Measurements from ENCODE around the gene DOCK1.

DOCK1 gene

DNA sequence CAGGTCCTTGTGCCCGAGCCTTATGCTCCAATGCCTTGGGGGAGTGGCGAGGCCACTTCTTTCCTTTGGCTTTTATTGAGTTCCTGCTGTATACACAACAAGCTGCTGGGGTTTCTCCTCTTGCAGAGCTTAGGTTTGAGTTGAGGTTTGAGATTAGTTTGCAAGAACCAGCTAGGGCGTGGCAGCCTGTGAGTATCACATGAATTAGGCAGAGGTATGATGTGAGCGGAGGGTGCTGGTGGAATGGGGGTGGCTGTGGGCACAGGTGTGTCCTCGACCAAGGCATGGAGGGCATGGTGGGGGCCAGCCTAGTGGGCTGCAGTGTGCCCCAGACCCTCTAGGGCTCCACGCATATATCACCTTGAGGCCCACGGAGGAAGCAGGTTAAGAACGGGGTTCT is 123.3 kb downstream of the DOCK1 start:
- H3K56ac ChIP-seq (ENCODE audit: low read length) = no peak overlapping the region
- H3K18ac ChIP-seq (ENCODE audit: low read length) = no peak overlapping the region
- H3K27ac ChIP-seq (ENCODE audit: low read depth, low read length) = no peak overlapping the region
- no peak overlapping the region for H3K23ac ChIP-seq (ENCODE audit: low read length)
- H2BK5ac ChIP-seq (ENCODE audit: low read length) = no peak overlapping the region
- peaks cover 15% of the 10 kb centered on the region for H3K36me3 ChIP-seq (ENCODE audit: control insufficient read depth, insufficient read depth, low read length)
- H3K4me3 ChIP-seq (ENCODE audit: low read length) = no peak overlapping the region
- H2AK5ac ChIP-seq (ENCODE audit: low read length) = no peak overlapping the region
- no peak overlapping the region for H4K5ac ChIP-seq (ENCODE audit: low read length)
- no peak for DNase-seq
- no peak overlapping the region for H2BK15ac ChIP-seq (replicated peaks; ENCODE audit: low read depth)
- H3K79me2 ChIP-seq (ENCODE audit: control insufficient read depth, insufficient read depth, low read length) = no peaks in the 10 kb centered on the region
- H3K4ac ChIP-seq (ENCODE audit: low read depth, low read length) = no peak overlapping the region
- H3K27me3 ChIP-seq (ENCODE audit: insufficient read depth, low read length, poor library complexity) = no peaks in the 10 kb centered on the region
- no peak overlapping the region for H2BK120ac ChIP-seq (ENCODE audit: low read depth, low read length)
- no peak overlapping the region for H3K9ac ChIP-seq (ENCODE audit: low read length)
- H3K79me1 ChIP-seq (ENCODE audit: low read length) = peaks cover 2% of the 10 kb centered on the region
- no peak overlapping the region for H4K8ac ChIP-seq (ENCODE audit: low read depth, low read length)
- no CpG with 5 or more reads among the region's 8 CpGs for WGBS (ENCODE audit: extremely low coverage, insufficient coverage, low lambda C conversion rate)
- no peaks in the 10 kb centered on the region for H3K4me1 ChIP-seq (ENCODE audit: control insufficient read depth, low read depth, low read length)
- no peak overlapping the region for H3K4me2 ChIP-seq (ENCODE audit: low read length)

DNA sequence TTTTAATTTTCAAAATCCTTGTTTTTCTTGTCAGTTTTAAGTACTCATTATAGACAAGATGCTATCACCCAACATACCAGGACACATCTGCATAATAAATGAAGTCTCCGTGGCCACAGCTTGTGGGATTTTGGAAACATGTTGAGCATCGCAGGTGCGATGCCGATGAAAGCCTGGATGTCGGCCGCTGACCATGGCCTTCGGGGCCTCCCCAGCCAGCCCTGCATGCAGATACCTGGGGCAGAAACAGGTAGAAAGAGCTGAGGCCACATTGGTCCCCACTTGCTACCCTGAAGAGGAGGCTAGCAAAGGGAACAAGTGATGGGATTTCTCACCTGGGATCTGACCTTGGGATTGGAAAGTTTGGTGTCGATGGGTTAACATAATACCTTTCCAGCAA is 123.8 kb downstream of the DOCK1 start:
- WGBS (ENCODE audit: extremely low coverage, insufficient coverage, low lambda C conversion rate) = no CpG with 5 or more reads among the region's 8 CpGs

GRCh38 chr10:127033216-127034033 is 128.2 kb downstream of the DOCK1 start:
- no peak overlapping the region for H3K56ac ChIP-seq (ENCODE audit: low read length)
- no peak overlapping the region for H3K23ac ChIP-seq (ENCODE audit: low read length)
- no peak overlapping the region for H4K5ac ChIP-seq (ENCODE audit: low read length)
- no peak for DNase-seq
- no peak overlapping the region for H2AK5ac ChIP-seq (ENCODE audit: low read length)
- H3K79me1 ChIP-seq (ENCODE audit: low read length) = peaks cover 2% of the 10 kb centered on the region
- H3K4me3 ChIP-seq (ENCODE audit: low read length) = no peak overlapping the region
- H3K9ac ChIP-seq (ENCODE audit: low read length) = no peak overlapping the region
- no peaks in the 10 kb centered on the region for H3K27me3 ChIP-seq (ENCODE audit: insufficient read depth, low read length, poor library complexity)
- WGBS (ENCODE audit: extremely low coverage, insufficient coverage, low lambda C conversion rate) = no CpG with 5 or more reads among the region's 12 CpGs
- peaks cover 5% of the 10 kb centered on the region for H3K36me3 ChIP-seq (ENCODE audit: control insufficient read depth, insufficient read depth, low read length)
- H3K27ac ChIP-seq (ENCODE audit: low read depth, low read length) = no peak overlapping the region
- H2BK5ac ChIP-seq (ENCODE audit: low read length) = no peak overlapping the region
- H3K4me1 ChIP-seq (ENCODE audit: control insufficient read depth, low read depth, low read length) = no peaks in the 10 kb centered on the region
- no peak overlapping the region for H2BK120ac ChIP-seq (ENCODE audit: low read depth, low read length)
- H3K4ac ChIP-seq (ENCODE audit: low read depth, low read length) = no peak overlapping the region
- no peak overlapping the region for H3K18ac ChIP-seq (ENCODE audit: low read length)
- H2BK15ac ChIP-seq (replicated peaks; ENCODE audit: low read depth) = no peak overlapping the region
- H4K8ac ChIP-seq (ENCODE audit: low read depth, low read length) = no peak overlapping the region
- no peak overlapping the region for H3K4me2 ChIP-seq (ENCODE audit: low read length)
- no peaks in the 10 kb centered on the region for H3K79me2 ChIP-seq (ENCODE audit: control insufficient read depth, insufficient read depth, low read length)

More for the DNA sequence above, 123.8 kb downstream of the DOCK1 start:
- Histone ChIP-seq H3K79me2 (ENCODE audit: control insufficient read depth, insufficient read depth, low read length) (no peaks in the 10 kb centered on the region), H3K4me2 (ENCODE audit: low read length) (no peak overlapping the region), H3K79me1 (ENCODE audit: low read length) (peaks cover 2% of the 10 kb centered on the region), H3K9ac (ENCODE audit: low read length) (no peak overlapping the region), H3K4me3 (ENCODE audit: low read length) (no peak overlapping the region), H3K36me3 (ENCODE audit: control insufficient read depth, insufficient read depth, low read length) (peaks cover 13% of the 10 kb centered on the region), H2BK120ac (ENCODE audit: low read depth, low read length) (no peak overlapping the region), H2BK15ac (replicated peaks; ENCODE audit: low read depth) (no peak overlapping the region), H3K4me1 (ENCODE audit: control insufficient read depth, low read depth, low read length) (no peaks in the 10 kb centered on the region), H3K56ac (ENCODE audit: low read length) (no peak overlapping the region), H2AK5ac (ENCODE audit: low read length) (no peak overlapping the region), H3K4ac (ENCODE audit: low read depth, low read length) (no peak overlapping the region), H3K23ac (ENCODE audit: low read length) (no peak overlapping the region), H3K18ac (ENCODE audit: low read length) (no peak overlapping the region), H3K27ac (ENCODE audit: low read depth, low read length) (no peak overlapping the region), H2BK5ac (ENCODE audit: low read length) (no peak overlapping the region), H4K8ac (ENCODE audit: low read depth, low read length) (no peak overlapping the region), H4K5ac (ENCODE audit: low read length) (no peak overlapping the region), H3K27me3 (ENCODE audit: insufficient read depth, low read length, poor library complexity) (no peaks in the 10 kb centered on the region)
- no peak for DNase-seq

GRCh38 chr10:127034034-127034633 is 128.9 kb downstream of the DOCK1 start:
- WGBS (ENCODE audit: extremely low coverage, insufficient coverage, low lambda C conversion rate) = no CpG with 5 or more reads among the region's 7 CpGs
- Histone ChIP-seq H2BK5ac (ENCODE audit: low read length) (no peak overlapping the region), H4K8ac (ENCODE audit: low read depth, low read length) (no peak overlapping the region), H3K4me2 (ENCODE audit: low read length) (no peak overlapping the region), H3K18ac (ENCODE audit: low read length) (no peak overlapping the region), H3K4me3 (ENCODE audit: low read length) (no peak overlapping the region), H3K79me2 (ENCODE audit: control insufficient read depth, insufficient read depth, low read length) (no peaks in the 10 kb centered on the region), H3K4ac (ENCODE audit: low read depth, low read length) (no peak overlapping the region), H4K5ac (ENCODE audit: low read length) (no peak overlapping the region), H3K36me3 (ENCODE audit: control insufficient read depth, insufficient read depth, low read length) (peaks cover 5% of the 10 kb centered on the region), H3K23ac (ENCODE audit: low read length) (no peak overlapping the region), H3K27ac (ENCODE audit: low read depth, low read length) (no peak overlapping the region), H3K27me3 (ENCODE audit: insufficient read depth, low read length, poor library complexity) (no peaks in the 10 kb centered on the region), H3K4me1 (ENCODE audit: control insufficient read depth, low read depth, low read length) (no peaks in the 10 kb centered on the region), H2BK120ac (ENCODE audit: low read depth, low read length) (no peak overlapping the region), H2BK15ac (replicated peaks; ENCODE audit: low read depth) (no peak overlapping the region), H3K79me1 (ENCODE audit: low read length) (peaks cover 2% of the 10 kb centered on the region), H3K56ac (ENCODE audit: low read length) (no peak overlapping the region), H2AK5ac (ENCODE audit: low read length) (no peak overlapping the region), H3K9ac (ENCODE audit: low read length) (no peak overlapping the region)
- DNase-seq = no peak

- no peak overlapping the region for H3K4ac ChIP-seq (ENCODE audit: low read depth, low read length)
- WGBS (ENCODE audit: extremely low coverage, insufficient coverage, low lambda C conversion rate) = no CpG with 5 or more reads among the region's 5 CpGs
- no peak overlapping the region for H3K18ac ChIP-seq (ENCODE audit: low read length)
- no peak overlapping the region for H3K9ac ChIP-seq (ENCODE audit: low read length)
- H3K27me3 ChIP-seq (ENCODE audit: insufficient read depth, low read length, poor library complexity) = no peaks in the 10 kb centered on the region
- no peaks in the 10 kb centered on the region for H3K4me1 ChIP-seq (ENCODE audit: control insufficient read depth, low read depth, low read length)
- no peaks in the 10 kb centered on the region for H3K79me1 ChIP-seq (ENCODE audit: low read length)
- H2AK5ac ChIP-seq (ENCODE audit: low read length) = no peak overlapping the region
- H3K4me3 ChIP-seq (ENCODE audit: low read length) = no peak overlapping the region
- no peak overlapping the region for H3K4me2 ChIP-seq (ENCODE audit: low read length)
- H3K56ac ChIP-seq (ENCODE audit: low read length) = no peak overlapping the region
- H3K23ac ChIP-seq (ENCODE audit: low read length) = no peak overlapping the region
- H2BK15ac ChIP-seq (replicated peaks; ENCODE audit: low read depth) = no peak overlapping the region
- no peak overlapping the region for H4K8ac ChIP-seq (ENCODE audit: low read depth, low read length)
- H3K36me3 ChIP-seq (ENCODE audit: control insufficient read depth, insufficient read depth, low read length) = peaks cover 6% of the 10 kb centered on the region
- no peak overlapping the region for H2BK5ac ChIP-seq (ENCODE audit: low read length)
- no peak overlapping the region for H3K27ac ChIP-seq (ENCODE audit: low read depth, low read length)
- peak; percentile 21 for DNase-seq
- no peak overlapping the region for H2BK120ac ChIP-seq (ENCODE audit: low read depth, low read length)
- no peaks in the 10 kb centered on the region for H3K79me2 ChIP-seq (ENCODE audit: control insufficient read depth, insufficient read depth, low read length)
- H4K5ac ChIP-seq (ENCODE audit: low read length) = no peak overlapping the region
Observed at GRCh38 chr10:127034790-127035189, 129.6 kb downstream of the DOCK1 start.

Measured in mesendoderm (in vitro differentiated cells).